Caki2 (cell line): ENCODE measurements around the gene F12. TPM values are rescaled to one million over a fixed set of nuclear protein-coding genes. Genes with fewer than 3 reads are reported as not detected.

Source experiments
- DNase-seq: peaks from one replicate; pipeline ENCODE4 v3.0.0-alpha.2; 2015; ENCODE audit warnings: low read depth
- in situ Hi-C: cut with HindIII; loops from 2 replicates; pipeline ENCODE4 v1.10.0; 2016; ENCODE audit warnings: low sequenced_read_pairs, low pct_unique_long_range_greater_than_20kb, mixed read lengths
- total RNA-seq: library from RNA; depleted of rRNA; stranded (reverse); fragments of >200 nt; shearing (Covaris generic); gene quantifications from 2 replicates; pipeline ENCODE4 v1.2.3, GENCODE V29; 2014; ENCODE audit warnings: low replicate concordance

F12 gene
- total RNA-seq, 1 experiment from 2014 or later, result 39.4 TPM

GRCh38 chr5:177397875-177398390 lies 11.4 kb downstream of the F12 start:
- in situ Hi-C loops, result no loop called here

GRCh38 chr5:177396807-177397206 lies 12.6 kb downstream of the F12 start:
- in situ Hi-C loops, result no loop called here
- DNase-seq, result no peak

More at GRCh38 chr5:177397875-177398390, 11.4 kb downstream of the F12 start:
- no peak for DNase-seq

DNA sequence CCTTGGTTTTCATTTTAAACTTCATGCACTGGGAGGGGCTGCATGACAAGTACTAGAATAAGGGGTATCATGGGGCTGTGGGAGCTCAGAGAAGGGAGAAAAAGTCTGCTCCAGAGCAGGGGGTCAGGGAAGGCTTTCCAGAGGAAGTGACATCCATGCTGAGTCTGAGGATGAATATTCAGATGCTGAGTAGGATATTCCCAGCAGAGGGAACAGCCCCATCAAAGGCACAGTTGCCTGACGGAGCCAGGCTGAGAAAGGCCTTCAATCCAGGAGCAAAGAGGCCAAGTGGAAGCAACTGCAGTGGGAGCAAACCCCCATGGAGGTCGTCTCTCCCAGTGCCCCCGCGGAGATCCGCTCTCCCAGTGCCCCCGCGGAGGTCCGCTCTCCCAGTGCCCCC lies 13.3 kb downstream of the F12 start:
- no peak for DNase-seq
- in situ Hi-C loops, result no loop called here

- DNase-seq, result no peak
- in situ Hi-C loops, result no loop called here
These were observed 15.4 kb downstream of the F12 start for GRCh38 chr5:177393990-177394389.

- in situ Hi-C loops, result no loop called here
These were observed 16.1 kb downstream of the F12 start for GRCh38 chr5:177393206-177393765.

GRCh38 chr5:177392765-177393164 lies 16.6 kb downstream of the F12 start:
- DNase-seq, result no peak
- in situ Hi-C loops, result no loop called here

More at GRCh38 chr5:177393206-177393765, 16.1 kb downstream of the F12 start:
- no peak for DNase-seq

- in situ Hi-C loops, result no loop called here
These were observed 18.7 kb downstream of the F12 start for GRCh38 chr5:177390363-177391300.

GRCh38 chr5:177389241-177390169 lies 19.9 kb downstream of the F12 start:
- peak; percentile 94 for DNase-seq
- in situ Hi-C loops, result no loop called here

More at GRCh38 chr5:177390363-177391300, 18.7 kb downstream of the F12 start:
- DNase-seq, result peak; percentile 92

GRCh38 chr5:177388521-177389052 lies 20.8 kb downstream of the F12 start:
- no peak for DNase-seq
- in situ Hi-C loops, result no loop called here

- DNase-seq, result peak; percentile 40
- in situ Hi-C loops, result no loop called here
These were observed 22.0 kb downstream of the F12 start for GRCh38 chr5:177387405-177387804.

GRCh38 chr5:177386542-177386941 lies 22.8 kb downstream of the F12 start:
- in situ Hi-C loops, result no loop called here
- no peak for DNase-seq

DNA sequence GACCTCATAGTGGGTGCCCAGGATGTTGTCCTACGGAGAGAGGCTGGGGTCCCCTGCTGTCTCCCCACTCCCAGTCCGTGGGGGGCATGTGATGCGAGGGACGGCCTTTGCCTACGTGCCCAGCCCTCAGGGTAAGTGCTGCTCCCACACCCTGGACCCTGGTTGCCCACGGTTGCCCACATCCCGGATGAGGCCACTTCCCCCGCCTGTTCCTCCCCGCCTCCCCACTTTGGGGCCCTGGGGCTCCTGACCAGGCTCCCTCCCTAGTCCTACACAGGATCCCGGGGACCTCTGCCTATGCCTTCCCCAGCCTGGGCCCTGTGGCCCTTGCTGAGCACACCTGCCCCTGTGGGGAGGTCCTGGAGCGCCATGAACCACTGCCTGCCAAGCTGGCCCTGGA lies 23.6 kb downstream of the F12 start:
- DNase-seq, result no peak
- in situ Hi-C loops, result no loop called here

DNA sequence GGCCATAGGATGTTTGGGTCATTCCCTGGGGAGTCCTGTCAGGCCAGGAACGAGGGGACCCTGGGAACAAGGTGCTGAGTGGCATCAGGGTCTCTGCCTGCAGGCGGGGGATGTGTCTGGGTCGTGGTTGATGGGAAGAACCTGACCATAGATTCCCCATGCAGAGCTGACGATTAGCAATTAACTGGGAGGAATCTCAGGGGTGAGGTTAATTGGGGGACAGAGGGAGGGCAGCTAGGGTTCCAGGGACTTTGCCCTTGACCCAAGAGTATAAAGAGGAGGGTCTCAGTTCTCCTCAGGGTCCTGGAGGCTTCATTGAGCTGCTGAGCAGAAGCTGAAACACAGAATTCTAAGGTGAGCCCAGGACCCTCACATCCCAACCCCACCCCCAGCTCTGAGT lies 25.2 kb downstream of the F12 start, which contains the start of gene SLC34A1:
Gene SLC34A1 (plus strand): TSS at position 301 of the 400 bp plus-strand sequence. CDS start 1,308 bp downstream, outside the sequence.
- in situ Hi-C loops, result no loop called here
- DNase-seq, result no peak

- in situ Hi-C loops, result no loop called here
- DNase-seq, result no peak
These were observed 26.2 kb downstream of the F12 start for GRCh38 chr5:177383181-177383580.

- in situ Hi-C loops, result no loop called here
- no peak for DNase-seq
These were observed 26.8 kb downstream of the F12 start for GRCh38 chr5:177382423-177383029.

DNA sequence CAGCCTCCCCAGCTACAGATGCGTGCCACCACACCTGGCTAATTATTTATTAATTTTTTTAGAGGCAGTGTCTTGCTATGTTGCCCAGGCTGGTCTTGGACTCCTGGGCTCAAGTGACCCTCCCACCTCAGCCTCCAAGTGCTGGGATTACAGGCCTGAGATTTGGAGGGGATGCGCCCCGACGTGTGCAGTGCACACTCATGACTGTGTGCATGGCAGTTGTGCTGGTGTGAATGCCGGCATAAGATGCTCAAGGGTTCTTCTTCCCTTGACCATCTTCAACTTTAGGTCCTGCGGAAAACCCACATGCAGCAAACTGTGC lies 28.6 kb downstream of the F12 start:
- in situ Hi-C loops, result no loop called here
- no peak for DNase-seq

DNA sequence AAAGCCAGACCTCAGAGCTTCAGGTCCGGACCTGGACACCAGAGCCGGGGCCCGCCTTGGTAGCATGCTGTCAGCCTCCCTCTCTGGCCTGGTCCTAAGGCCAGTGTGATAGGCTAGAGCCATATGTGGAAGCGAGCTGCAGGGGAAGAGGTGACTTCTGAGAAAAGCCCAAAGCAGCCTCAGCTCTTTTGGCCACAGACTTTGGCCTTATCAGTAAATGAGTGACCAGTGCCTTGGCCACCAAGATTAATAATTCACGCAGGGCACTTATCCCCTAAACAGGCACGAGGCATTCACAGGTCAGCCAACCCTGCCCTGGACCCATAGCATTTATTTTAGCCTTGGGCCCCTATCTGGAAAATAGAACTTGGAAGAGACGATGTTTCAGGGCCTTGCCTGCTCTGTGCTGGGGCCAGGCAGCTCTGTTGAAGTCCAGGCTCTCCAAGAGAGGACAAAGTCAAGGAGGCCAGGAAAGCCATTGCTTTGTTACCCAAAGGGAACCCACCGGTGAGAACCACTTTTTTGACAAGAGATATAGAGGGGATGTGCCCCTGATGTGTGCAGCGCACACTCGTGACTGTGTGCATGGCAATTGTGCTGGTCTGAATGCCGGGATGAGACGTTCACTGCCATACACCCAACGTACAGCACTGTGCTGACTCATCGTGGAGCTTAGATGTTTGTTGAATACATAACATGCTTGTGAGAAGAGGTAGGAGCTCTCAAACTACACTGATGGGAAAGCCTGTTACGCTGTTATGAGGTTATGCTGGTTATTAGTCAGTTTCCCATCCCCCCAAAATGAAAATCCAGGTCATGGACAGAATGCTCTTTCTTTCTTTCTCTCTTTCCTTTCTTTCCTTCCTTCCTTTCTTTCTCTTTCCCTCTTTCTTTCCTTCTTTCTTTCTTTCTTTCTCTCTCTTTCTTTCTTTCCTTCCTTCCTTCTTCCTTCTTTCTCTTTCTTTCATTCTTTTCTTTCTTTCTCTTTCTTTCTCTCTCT lies 30.2 kb downstream of the F12 start:
- in situ Hi-C loops, result no loop called here
- peak; percentile 93 for DNase-seq
